ENCODE measurements around the gene KLF18. TPM values are rescaled to one million over a fixed set of nuclear protein-coding genes. Genes with fewer than 3 reads are reported as not detected.
"Not testable (repeated sequence)": the region's sequence is repeated elsewhere in the genome, so short reads cannot be mapped to it uniquely, and the experiment has no call there.

The KLF18 gene
- total RNA-seq, 4 donors from 2014 or later, result not detected

DNA sequence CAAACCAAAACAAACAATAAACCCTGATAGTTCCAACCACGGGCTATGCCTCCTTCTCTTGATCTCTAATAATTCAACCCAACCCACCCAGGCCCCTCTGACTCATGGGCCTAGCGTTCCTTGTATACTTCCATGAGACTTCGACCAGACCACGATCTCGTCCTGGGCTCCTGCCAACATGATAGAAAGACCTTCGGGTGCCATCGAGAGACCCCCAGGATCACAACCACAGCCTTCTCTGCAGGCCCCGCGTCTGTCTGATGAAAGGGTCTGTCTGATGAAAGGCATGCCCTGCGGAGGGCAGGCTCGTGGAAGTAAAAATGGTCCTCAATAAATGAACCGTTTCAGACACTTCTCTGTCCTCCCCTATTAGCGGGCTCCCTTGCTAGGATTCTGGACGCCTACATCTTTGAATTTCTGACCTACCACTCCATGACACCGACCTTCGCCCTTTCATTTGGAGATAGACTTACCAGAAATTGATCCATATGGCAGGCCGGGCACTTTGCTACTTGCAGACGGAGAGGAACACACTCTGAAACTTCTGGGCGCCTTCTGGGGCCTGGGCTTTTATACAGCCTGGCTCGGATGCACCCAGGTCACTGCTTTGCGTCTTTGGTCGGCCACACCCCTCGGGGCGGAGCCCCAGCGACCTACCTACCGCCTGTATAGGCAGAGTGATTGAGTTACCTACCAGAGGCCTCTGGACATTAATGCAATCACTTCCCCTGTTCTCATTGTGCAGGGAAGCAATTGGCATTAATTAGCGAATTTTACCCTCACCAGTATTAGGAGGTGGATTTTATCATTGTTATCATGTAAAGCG, 5.3 kb upstream of the KLF18 start:
- no peaks in the 10 kb centered on the region for H3K4me1 ChIP-seq
- no peak overlapping the region for H3K4me3 ChIP-seq
- no peaks in the 10 kb centered on the region for H3K36me3 ChIP-seq
- H3K9me3 ChIP-seq, result peaks cover 0 to 12% (median 0%) of the 10 kb centered on the region in 3 donors
- no peak overlapping the region for H3K27ac ChIP-seq
- no peak for DNase-seq
- intact Hi-C loops (cut with DNase I; ENCODE audit: low total_unique reads) (no loop called here), in situ Hi-C loops (cut with MboI; ENCODE audit: low sequenced_read_pairs in 4 of 4) (no loop called here)
- TF ChIP-seq, protein P1, sequence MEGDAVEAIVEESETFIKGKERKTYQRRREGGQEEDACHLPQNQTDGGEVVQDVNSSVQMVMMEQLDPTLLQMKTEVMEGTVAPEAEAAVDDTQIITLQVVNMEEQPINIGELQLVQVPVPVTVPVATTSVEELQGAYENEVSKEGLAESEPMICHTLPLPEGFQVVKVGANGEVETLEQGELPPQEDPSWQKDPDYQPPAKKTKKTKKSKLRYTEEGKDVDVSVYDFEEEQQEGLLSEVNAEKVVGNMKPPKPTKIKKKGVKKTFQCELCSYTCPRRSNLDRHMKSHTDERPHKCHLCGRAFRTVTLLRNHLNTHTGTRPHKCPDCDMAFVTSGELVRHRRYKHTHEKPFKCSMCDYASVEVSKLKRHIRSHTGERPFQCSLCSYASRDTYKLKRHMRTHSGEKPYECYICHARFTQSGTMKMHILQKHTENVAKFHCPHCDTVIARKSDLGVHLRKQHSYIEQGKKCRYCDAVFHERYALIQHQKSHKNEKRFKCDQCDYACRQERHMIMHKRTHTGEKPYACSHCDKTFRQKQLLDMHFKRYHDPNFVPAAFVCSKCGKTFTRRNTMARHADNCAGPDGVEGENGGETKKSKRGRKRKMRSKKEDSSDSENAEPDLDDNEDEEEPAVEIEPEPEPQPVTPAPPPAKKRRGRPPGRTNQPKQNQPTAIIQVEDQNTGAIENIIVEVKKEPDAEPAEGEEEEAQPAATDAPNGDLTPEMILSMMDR (IDR thresholded peaks at IDR 0.05 in 4 of 5, conservative IDR thresholded peaks at IDR 0.05 in 1 of 5), result no peak
- TF ChIP-seq POLR2A (IDR thresholded peaks at IDR 0.05), result no peak
- H3K27me3 ChIP-seq, result peaks cover 0 to 3% (median 0%) of the 10 kb centered on the region in 3 donors
- ATAC-seq, result no peak

DNA sequence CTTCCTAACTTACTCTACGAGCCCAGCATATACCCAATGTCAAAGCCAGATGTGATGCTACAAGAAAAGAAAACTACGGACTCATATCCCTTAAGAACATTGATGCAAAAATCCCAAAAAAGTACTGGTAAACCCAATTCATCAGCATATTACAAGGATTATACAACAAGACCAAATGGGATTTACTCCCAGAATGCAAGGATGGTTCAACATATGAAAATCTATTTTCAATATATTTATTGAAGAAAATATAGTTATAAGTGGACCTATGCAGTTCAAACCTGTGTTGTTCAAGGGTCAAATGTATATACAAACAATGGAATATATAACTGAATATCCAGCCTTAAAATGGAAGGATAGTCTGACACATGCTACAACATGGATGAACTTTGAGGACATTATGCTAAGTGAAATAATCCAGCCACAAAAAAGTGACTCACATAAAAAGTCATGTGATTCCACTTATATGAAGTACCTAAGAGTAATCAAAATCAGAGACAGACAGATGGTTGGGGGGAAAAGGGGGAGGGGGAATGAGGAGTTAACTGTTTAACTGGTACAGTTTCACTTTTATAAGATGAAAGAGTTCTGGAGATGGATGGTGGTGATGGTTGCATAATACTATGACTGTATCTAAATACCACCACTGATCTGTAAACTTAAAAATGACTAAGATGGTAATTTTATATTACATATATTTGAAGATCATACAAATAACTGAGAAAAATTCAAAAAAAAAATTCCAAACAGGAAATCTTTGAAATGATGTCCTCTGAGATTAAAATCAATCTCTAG, 3.7 kb upstream of the KLF18 start:
- Histone ChIP-seq H3K4me3 (no peak overlapping the region), H3K9me3 (peaks cover 0 to 12% (median 0%) of the 10 kb centered on the region in 3 donors), H3K36me3 (no peaks in the 10 kb centered on the region), H3K27me3 (peaks cover 0 to 3% (median 0%) of the 10 kb centered on the region in 3 donors), H3K4me1 (no peaks in the 10 kb centered on the region), H3K27ac (no peak overlapping the region)
- intact Hi-C loops (cut with DNase I; ENCODE audit: low total_unique reads) (no loop called here), in situ Hi-C loops (cut with MboI; ENCODE audit: low sequenced_read_pairs in 4 of 4) (no loop called here)
- TF ChIP-seq POLR2A (IDR thresholded peaks at IDR 0.05), result no peak
- TF ChIP-seq, protein P1 (IDR thresholded peaks at IDR 0.05 in 4 of 5, conservative IDR thresholded peaks at IDR 0.05 in 1 of 5), result no peak
- DNase-seq (no peak), ATAC-seq (no peak)

DNA sequence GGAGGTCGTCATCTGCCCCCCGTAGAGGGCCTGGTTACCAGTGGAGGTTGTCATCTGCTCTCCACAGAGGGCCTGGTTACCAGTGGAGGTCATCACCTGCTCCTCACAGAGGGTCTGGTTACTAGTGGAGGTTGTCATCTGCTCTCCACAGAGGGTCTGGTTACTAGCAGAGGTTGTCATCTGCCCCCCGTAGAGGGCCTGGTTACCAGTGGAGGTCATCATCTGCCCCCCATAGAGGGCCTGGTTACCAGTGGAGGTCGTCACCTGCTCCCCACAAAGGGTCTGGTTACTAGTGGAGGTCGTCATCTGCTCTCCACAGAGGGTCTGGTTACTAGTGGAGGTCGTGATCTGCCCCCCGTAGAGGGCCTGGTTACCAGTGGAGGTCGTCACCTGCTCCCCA, 1.9 kb downstream of the KLF18 start:
- H3K27ac ChIP-seq; DNase-seq; H3K4me3 ChIP-seq; in situ Hi-C loops (cut with MboI; ENCODE audit: low sequenced_read_pairs in 4 of 4); H3K9me3 ChIP-seq; H3K36me3 ChIP-seq; H3K27me3 ChIP-seq; ATAC-seq; H3K4me1 ChIP-seq; intact Hi-C loops (cut with DNase I; ENCODE audit: low total_unique reads): not testable (repeated sequence)

DNA sequence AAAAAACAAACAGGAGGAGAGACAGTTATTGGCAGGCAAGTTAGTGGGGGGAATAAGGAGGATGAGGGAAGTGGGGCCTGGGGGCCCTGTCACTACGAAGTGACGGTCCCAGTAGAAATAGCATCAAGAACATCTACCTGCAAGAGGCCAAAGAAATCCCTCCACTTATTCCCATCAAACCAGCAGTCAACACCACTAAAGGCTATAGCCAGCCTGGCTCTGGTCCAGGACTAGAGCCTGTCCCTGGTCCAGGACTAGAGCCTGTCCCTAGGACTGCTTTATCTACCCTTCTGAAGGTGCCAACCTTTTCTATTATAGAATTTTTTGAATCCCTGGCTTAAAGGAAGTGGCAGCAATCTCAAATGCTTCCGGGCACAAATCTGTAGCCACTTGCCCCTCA, 3.2 kb downstream of the KLF18 start:
- in situ Hi-C loops (cut with MboI; ENCODE audit: low sequenced_read_pairs in 4 of 4) (no loop called here), intact Hi-C loops (cut with DNase I; ENCODE audit: low total_unique reads) (no loop called here)
- ATAC-seq, result no peak
- H3K36me3 ChIP-seq, result no peaks in the 10 kb centered on the region
- H3K4me1 ChIP-seq, result no peaks in the 10 kb centered on the region
- H3K4me3 ChIP-seq, result no peak overlapping the region
- peaks cover 0 to 3% (median 0%) of the 10 kb centered on the region in 3 donors for H3K27me3 ChIP-seq
- DNase-seq, result no peak
- H3K27ac ChIP-seq, result no peak overlapping the region
- no peak for TF ChIP-seq POLR2A (IDR thresholded peaks at IDR 0.05)
- TF ChIP-seq, protein P1 (IDR thresholded peaks at IDR 0.05 in 4 of 5, conservative IDR thresholded peaks at IDR 0.05 in 1 of 5), result no peak
- H3K9me3 ChIP-seq, result no peaks in the 10 kb centered on the region

DNA sequence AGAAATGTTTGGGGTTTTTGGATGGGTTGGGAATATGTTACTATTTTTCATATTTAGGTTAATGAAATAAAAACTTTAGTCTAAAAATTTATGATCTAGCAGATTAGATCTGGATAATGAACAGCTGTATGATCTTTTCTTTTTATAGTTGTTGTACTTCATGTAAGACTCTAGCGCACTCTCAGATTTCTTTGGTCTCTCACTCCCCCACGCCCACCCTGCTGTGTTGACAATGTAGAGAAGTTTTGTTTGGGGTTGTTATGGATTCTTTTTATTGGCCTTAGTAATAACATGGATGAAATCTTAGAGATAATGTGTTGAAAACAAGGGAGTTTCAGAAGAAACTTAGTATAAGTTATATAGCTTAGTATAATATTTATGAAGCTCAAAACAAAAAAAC, 5.5 kb downstream of the KLF18 start:
- Histone ChIP-seq H3K4me3 (no peak overlapping the region), H3K4me1 (no peaks in the 10 kb centered on the region), H3K36me3 (no peaks in the 10 kb centered on the region), H3K27me3 (no peaks in the 10 kb centered on the region), H3K27ac (no peak overlapping the region), H3K9me3 (no peaks in the 10 kb centered on the region)
- in situ Hi-C loops (cut with MboI; ENCODE audit: low sequenced_read_pairs in 4 of 4) (no loop called here), intact Hi-C loops (cut with DNase I; ENCODE audit: low total_unique reads) (no loop called here)
- DNase-seq, result no peak
- TF ChIP-seq, protein P1 (IDR thresholded peaks at IDR 0.05 in 4 of 5, conservative IDR thresholded peaks at IDR 0.05 in 1 of 5), result no peak
- TF ChIP-seq POLR2A (IDR thresholded peaks at IDR 0.05), result no peak
- ATAC-seq, result no peak

Measured in gastrocnemius medialis (tissue), 4 donors.